ENCODE results near the gene CT45A8. TPM values are rescaled to one million over a fixed set of nuclear protein-coding genes. Genes with fewer than 3 reads are reported as not detected.
A peak's percentile ranks its signal among the peaks of the same experiment; 100 is the strongest.
"Not testable (repeated sequence)": the region's sequence is repeated elsewhere in the genome, so short reads cannot be mapped to it uniquely, and the experiment has no call there.

CT45A8 gene
- total RNA-seq: not detected
- not detected for polyA plus RNA-seq
- long read RNA-seq, donor 1: 0 reads
- long read RNA-seq, donor 2: 0 reads
- long read RNA-seq, donor 3: 0 reads

GRCh38 chrX:135854438-135854837, at the start of gene CT45A8:
Gene CT45A8, minus strand, starts transcription at chrX:135854538. Its CDS starts 3,755 bp downstream, at chrX:135850783.
- H3K27ac ChIP-seq; H3K27me3 ChIP-seq; H3K4me3 ChIP-seq; intact Hi-C loops (cut with DNase I); DNase-seq; H3K9me3 ChIP-seq; H3K4me1 ChIP-seq; ATAC-seq; H3K36me3 ChIP-seq: not testable (repeated sequence)
- no CpG with 5 or more reads among the region's 17 CpGs for WGBS, 2 donors

GRCh38 chrX:135893294-135893817, 39.0 kb upstream of the CT45A8 start, which contains the start of the genes CT45A10 and SAGE1:
Gene CT45A10, minus strand, starts transcription at chrX:135893444. Its CDS starts 8,100 bp downstream, at chrX:135885344.
Gene SAGE1, plus strand, starts transcription at chrX:135893716. Its CDS starts 2,527 bp downstream, at chrX:135896243.
- no peak for DNase-seq
- no peak for ATAC-seq
- intact Hi-C loops (cut with DNase I): no loop called here
- 89% methylated on average over 22 of the region's 22 CpGs for WGBS, 2 donors
- Histone ChIP-seq H3K27ac (no peak within 1 kb of the TSS), H3K4me1 (no peaks in the 10 kb centered on the region), H3K36me3 (no peaks in the 10 kb centered on the region), H3K27me3 (no peaks in the 10 kb centered on the region), H3K4me3 (no peak within 1 kb of the TSS), H3K9me3 (peaks cover 0 to 7% (median 0%) of the 10 kb centered on the region in 11 donors)
- no peak for TF ChIP-seq CTCF (IDR thresholded peaks at IDR 0.05)

- Histone ChIP-seq H3K9me3 (peaks cover 0 to 7% (median 0%) of the 10 kb centered on the region in 11 donors), H3K27ac (no peak overlapping the region), H3K36me3 (no peaks in the 10 kb centered on the region), H3K27me3 (no peaks in the 10 kb centered on the region), H3K4me3 (no peak overlapping the region), H3K4me1 (no peaks in the 10 kb centered on the region)
- ATAC-seq (no peak), DNase-seq (no peak)
- intact Hi-C loops (cut with DNase I): no loop called here
- TF ChIP-seq CTCF (IDR thresholded peaks at IDR 0.05): no peak
- WGBS, 2 donors: 85 to 88% methylated on average over 11 of the region's 11 CpGs
Observed at GRCh38 chrX:135892781-135893180, 38.4 kb upstream of the CT45A8 start.

- WGBS, 2 donors: 89 to 90% methylated on average over 14 of the region's 14 CpGs
- TF ChIP-seq CTCF (IDR thresholded peaks at IDR 0.05): no peak
- no peak overlapping the region for H3K27ac ChIP-seq
- no peaks in the 10 kb centered on the region for H3K4me1 ChIP-seq
- H3K36me3 ChIP-seq: no peaks in the 10 kb centered on the region
- no peak overlapping the region for H3K4me3 ChIP-seq
- H3K27me3 ChIP-seq: no peaks in the 10 kb centered on the region
- no peak for DNase-seq
- intact Hi-C loops (cut with DNase I): no loop called here
- H3K9me3 ChIP-seq: peaks cover 0 to 7% (median 0%) of the 10 kb centered on the region in 11 donors
- ATAC-seq: no peak
Observed at GRCh38 chrX:135890087-135890585, 35.8 kb upstream of the CT45A8 start.

- peak in 1 of 9 donors; percentile 11 for TF ChIP-seq CTCF (IDR thresholded peaks at IDR 0.05)
- intact Hi-C loops (cut with DNase I): not testable (repeated sequence)
Observed at GRCh38 chrX:135888976-135889375, 34.6 kb upstream of the CT45A8 start.

GRCh38 chrX:135888230-135888629, 33.9 kb upstream of the CT45A8 start:
- H3K4me3 ChIP-seq; H3K9me3 ChIP-seq; ATAC-seq; H3K27me3 ChIP-seq; H3K27ac ChIP-seq; intact Hi-C loops (cut with DNase I); DNase-seq; H3K36me3 ChIP-seq; H3K4me1 ChIP-seq: not testable (repeated sequence)
- WGBS, 2 donors: 92 to 93% methylated on average over 10 of the region's 18 CpGs

More at GRCh38 chrX:135888976-135889375, 34.6 kb upstream of the CT45A8 start:
- H3K4me3 ChIP-seq, H3K36me3 ChIP-seq, H3K9me3 ChIP-seq, H3K4me1 ChIP-seq, H3K27me3 ChIP-seq, ATAC-seq, H3K27ac ChIP-seq, DNase-seq: not testable (repeated sequence)
- WGBS, 2 donors: 71 to 75% methylated on average over 9 to 14 of the region's 15 CpGs

GRCh38 chrX:135882741-135883140, 28.4 kb upstream of the CT45A8 start:
- H3K27ac ChIP-seq; H3K4me1 ChIP-seq; intact Hi-C loops (cut with DNase I); H3K27me3 ChIP-seq; H3K4me3 ChIP-seq; H3K36me3 ChIP-seq; ATAC-seq; H3K9me3 ChIP-seq; DNase-seq: not testable (repeated sequence)
- WGBS, 2 donors: 64 to 66% methylated on average over 4 of the region's 5 CpGs

All from heart right ventricle (tissue), 16 donors.